Midbrain (tissue), 1 donor: Measurements from ENCODE around the gene ANKRD42.
A peak's percentile ranks its signal among the peaks of the same experiment; 100 is the strongest.
"Not testable (repeated sequence)": the region's sequence is repeated elsewhere in the genome, so short reads cannot be mapped to it uniquely, and the experiment has no call there.

Source experiments
- DNase-seq: peaks from one replicate; lab custom pipeline; 2025; lab: John Stamatoyannopoulos, UW

Gene ANKRD42

DNA sequence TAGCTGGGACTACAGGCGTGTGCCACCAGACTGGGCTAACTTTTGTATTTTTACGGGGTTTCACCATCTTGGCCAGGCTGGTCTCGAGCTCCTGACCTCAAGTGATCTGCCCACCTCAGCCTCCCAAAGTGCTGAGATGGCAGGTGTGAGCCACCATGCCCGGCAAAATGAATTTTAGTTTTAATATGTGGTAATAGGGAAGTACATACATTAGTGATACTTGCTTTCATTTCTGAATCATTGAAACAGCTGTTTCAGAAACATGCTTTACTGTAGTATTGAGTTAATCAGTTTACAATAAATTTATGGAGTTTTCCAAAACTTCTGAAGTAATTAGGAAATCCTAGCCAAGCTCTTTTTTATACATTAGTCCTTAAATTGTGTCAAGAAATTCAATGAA lies 21.0 kb upstream of the ANKRD42 start:
- no peak for DNase-seq

DNA sequence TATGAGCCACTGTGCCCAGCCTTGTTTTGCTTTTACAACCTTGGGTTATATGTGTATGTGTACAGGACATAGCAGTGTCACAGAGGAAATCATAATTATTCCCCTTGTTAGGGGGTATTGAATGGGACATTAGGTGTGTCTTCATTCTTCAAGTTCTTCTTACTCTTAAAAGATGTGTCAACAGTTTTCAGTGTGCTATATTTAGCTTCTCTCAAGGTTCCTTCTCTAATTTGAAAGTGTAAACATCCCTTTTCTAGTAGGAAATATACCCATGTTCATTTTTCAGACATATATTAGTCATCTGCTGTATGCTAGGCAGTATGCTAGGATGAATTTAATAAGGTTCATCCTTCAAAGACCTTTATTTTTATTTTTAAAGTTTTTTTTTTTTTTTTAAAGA lies 19.5 kb upstream of the ANKRD42 start:
- no peak for DNase-seq

DNA sequence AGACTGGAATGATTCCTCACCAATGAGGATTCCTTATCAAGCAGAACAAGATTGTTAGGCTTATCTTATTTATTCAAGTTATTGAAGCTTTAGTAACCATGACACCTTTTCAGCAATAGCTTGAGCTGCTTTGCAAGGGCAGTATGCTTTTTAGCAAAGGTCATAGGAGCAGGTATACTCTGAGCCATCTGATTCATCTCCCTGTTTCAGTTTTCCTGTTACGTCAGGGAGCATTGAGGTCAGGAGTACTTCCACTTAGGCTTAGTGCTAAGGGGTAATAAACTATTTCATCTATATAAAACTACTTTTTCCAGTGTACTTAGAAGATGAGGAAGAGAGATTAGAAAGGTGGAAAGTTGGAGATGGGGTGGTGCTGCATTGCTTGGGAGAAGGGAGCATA lies 17.7 kb upstream of the ANKRD42 start:
- DNase-seq = no peak

DNA sequence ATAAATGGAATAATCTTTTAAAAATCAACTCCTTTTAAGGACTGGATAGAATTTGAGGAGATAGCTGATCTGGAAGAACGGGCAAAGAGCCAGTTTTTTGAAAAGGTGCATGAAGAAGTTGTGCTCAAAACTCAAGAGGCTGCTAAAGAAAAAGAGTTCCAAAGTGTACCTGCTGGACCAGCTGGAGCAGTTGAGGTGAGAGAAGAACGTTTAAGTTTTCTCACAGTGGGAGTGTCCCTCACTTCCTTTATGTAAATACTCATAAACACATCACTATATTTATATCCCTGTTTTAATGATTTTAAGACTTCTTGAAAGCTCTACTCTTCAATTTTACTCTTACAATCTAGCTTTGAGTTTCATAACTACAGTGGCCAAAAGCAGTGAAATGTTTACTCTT lies 11.7 kb upstream of the ANKRD42 start:
- no peak for DNase-seq

DNA sequence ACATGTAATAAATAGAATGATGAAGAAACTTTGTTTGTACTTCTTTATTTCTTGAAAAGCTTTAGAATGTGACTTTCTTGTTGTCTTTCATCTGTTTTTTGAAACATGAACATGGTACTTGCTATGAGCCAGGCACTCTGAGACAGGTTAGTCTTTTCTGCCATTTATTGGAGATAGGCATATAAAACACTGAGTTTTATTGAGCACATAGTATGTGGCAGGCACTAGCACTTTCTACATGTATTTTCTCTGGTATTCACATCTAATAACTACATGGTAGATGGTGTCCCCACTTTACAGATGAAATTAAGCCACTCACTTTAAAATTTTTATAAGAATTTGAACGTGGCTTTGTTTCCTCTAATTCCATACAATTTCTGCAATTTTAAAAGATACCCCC lies 7.7 kb upstream of the ANKRD42 start:
- no peak for DNase-seq

DNA sequence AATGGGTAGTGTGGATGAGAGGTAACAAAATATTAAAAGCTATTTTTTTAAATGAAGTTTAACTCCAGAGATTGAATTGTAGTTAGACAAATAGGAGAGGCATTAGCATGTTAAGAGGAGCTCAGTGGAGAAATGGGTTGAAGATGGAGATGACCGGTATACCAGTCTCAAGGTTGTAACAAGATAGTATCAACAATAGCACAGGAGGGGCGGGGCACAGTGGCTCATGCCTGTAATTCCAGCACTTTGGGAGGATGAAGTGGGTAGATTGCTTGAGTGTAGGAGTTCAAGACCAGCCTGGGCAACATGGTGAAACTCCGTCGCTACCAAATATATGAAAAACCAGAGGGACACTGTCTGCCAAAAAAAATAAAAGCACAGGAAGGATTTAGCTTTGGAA lies 6.0 kb upstream of the ANKRD42 start:
- DNase-seq = no peak

DNA sequence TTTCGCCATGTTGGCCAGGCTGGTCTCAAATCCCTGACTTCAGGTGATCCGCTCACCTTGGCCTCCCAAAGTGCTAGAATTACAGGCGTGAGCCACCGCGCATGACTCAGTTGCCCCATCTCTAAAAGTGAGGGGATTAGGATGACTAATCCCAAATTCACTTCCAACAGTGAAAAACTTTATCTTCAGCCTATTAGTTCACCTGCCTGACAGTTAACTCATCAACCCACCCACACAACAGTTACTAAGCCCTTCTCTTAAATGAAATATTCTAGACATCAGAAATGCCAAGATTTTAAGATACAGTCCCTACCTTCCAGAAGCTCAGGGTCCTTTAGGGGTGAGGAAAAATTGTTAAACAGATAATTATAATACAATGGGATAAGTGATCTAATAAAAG lies 2.0 kb upstream of the ANKRD42 start:
- DNase-seq = no peak

DNA sequence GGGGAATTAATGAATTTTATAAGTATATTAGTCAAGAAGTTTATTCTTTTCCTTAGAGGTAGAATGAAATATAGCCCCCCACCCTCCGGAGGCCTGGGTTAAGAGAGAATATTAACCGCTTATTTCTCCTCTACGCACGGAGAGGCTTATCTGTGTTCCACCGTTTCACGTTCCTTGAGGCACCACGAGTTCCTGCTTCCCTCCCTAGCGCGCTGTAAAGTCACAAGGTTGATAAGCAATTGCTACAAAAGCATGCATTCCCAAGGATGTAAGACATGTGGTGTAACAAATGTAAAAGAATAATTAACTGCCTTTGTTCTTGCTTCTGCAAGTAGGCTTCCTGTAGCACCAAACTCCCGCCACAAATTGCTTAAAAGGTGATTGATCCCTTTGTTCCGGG lies 1.5 kb upstream of the ANKRD42 start:
- no peak for DNase-seq

DNA sequence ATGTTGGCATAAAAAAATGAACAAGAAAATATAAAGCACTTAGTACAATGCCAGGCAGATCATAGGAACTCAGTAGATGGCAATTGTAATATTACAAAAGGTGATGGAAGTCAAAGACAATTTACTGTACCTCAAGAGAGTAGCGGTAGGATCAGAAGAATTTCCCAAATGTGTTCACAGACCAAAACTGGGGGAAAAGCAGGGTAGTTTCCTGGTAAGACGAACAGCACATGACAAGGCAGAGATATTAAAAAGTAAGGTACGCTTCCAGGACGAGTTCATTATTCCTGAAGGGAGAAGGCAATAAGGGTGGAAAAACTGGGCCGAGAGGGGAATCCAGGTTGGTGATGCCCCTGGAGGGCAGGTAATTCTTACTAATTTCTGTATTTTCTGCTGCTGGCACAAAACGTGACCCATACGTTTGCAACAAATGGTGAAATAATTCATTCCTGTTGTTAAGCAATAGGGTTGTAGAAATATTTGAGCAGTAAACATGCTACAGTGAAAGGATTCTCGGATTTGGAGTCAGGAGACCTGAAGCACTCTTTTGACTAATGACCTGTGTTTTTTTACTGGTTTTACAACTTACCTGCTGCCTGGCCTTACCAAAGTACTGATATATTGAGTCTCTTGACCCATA lies 786 bp upstream of the ANKRD42 start:
- no peak for DNase-seq

DNA sequence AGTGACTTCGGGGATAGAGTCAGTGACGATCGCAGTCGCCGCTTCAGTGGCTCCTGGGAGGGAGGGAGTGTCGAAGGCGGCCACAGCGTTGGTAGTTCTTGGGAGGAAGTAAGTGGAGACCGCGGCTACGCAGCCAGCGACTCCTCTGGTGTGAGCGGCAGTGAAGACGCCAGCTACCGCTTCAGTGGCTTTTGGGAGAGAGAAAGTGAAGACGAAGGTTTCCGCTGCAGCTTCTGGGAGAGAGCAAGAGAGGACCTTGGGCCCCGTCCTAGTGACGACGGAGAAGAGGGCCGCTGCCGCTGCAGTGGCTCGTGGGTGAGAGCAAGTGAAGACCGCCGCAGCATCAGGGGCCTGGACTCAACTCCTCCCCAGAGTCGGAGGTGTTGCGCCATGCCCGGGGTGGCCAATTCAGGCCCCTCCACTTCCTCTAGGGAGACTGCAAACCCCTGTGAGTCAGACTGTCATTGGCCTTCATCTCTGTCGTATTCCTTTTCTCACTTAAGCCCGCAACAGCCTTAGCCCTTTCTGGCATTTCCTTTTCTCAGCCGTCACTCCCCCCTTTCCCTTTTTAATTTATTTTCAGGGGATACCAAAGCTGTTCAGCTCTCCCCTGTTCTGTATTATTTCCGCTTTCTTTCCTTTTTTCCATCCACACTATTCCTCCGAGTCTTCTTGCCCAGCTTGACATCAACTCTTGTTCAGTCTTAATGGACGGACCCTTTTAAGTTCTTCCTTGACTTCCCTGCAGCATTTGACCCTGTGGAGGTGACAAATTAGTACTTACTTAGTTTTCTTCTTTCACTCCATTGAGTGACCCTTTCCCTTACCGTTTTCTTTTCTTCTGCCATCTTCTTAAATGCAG lies 1.0 kb downstream of the ANKRD42 start:
- DNase-seq = peak; percentile 26

DNA sequence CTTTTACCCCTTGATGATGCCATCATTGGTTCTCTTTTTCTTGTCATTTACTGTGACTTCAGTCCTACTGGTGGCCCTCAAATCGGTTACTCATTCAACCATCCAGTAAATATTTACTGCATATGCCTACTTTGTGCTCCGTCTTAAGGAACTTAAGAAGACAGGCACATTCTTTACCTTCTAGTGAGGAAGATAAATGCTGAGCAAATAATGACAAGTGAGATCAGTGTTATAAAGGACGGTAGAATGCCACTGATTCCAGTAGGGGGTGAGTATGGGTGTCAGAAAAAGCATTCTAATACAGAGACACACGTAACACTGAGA lies 1.6 kb downstream of the ANKRD42 start:
- no peak for DNase-seq

DNA sequence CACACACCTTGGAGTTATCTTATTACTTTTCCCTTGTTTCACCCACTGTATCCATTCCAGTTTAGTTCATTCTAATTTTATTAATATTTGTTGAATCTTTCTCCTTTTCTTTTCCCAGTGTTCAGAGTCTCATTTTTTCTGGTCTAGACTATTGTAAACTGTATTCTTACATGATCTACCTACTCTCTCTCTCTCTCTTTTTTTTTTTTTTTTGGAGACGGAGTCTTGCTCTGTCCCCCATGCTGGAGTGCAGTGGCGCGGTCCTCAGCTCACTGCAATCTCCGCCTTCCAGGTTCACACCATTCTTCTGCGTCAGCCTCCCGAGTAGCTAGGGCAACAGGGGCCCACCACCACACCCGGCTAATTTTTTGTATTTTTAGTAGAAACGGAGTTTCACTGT lies 2.1 kb downstream of the ANKRD42 start:
- DNase-seq = no peak

DNA sequence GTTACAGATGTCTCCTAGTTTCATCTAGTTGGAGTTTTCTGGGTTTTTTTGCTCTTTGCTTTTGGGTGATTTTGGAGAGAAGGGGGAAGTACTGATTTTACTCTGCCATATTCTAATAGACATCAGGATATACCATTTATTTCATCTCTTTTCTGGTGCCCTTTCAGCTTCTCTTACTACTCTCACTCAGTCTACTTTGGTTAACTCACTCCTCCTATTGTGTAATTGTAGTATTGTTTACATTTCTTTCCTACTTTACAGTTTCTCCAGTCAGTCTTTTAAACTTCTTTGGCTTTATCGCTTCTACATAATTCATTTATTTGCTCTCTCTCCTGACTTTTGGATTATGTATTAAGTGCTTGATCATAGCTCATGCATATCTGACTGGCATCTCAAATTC lies 6.5 kb downstream of the ANKRD42 start:
- DNase-seq = no peak

DNA sequence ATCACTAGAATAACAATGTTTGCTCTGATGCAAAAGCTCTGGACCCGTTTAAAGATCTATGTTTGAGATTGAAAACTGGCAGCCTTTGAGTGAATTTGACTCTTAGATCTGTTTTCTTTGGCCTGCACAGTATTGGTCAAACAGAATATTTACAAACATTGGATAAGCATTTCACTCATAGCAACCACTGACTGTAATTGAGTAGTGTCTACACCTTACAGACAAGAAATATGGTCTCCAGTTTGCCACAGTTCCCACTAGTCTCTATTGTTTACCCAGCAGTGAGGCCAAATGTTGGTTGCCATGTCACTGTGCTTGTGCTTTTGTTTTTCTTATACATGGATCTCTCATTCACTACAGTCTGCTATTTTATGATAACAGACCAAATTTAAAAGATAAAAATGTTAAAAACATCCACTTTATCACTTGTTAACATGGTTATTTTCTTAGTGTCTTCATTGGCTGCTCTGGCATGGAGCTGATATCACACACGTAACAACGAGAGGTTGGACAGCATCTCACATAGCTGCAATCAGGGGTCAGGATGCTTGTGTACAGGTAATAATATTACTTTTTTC lies 12.2 kb downstream of the ANKRD42 start:
- DNase-seq = no peak

DNA sequence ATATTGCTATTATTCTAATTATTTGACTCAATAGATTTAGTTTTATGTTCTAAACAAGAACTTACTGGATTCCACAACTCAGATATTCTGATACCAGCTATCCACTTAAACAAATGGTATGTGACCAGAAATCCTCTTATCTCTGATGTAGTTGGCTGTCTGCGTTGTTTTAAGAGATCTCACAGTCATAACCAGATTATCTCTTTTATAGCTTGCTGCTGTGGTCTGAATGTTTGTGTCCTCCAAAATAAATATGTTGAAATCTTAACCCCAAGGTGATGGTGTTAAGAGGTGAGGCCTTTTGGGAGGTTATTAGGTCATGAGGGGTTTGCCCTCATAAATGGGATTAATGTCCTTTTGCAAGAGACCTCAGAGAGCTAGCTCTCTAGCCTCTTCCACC lies 12.7 kb downstream of the ANKRD42 start:
- no peak for DNase-seq

DNA sequence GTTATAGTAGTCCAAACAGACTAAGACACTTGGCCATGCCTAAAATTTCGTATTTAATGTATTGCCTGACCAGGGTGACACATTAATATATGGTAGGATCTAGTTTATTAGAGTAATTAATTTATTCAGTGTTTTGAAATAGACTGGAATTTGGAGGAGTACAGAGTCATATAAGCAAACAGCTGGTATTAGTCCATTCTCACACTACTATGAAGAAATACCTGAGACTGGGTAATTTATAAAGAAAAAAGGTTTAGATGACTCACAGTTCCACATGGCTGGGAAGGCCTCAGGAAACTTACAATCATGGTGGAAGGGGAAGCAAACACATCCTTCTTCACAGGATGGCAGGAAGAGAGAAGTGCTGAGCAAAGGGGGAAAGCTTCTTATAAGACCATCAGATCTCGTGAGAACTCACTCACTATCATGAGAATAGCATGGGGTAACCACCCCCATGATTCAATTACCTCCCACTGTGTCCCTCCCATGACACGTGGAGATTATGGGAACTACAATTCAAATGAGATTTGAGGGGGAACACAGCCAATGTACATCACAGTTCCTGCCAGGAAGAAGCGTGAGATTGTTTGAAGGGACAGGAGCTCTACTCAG lies 13.4 kb downstream of the ANKRD42 start:
- DNase-seq = not testable (repeated sequence)

DNA sequence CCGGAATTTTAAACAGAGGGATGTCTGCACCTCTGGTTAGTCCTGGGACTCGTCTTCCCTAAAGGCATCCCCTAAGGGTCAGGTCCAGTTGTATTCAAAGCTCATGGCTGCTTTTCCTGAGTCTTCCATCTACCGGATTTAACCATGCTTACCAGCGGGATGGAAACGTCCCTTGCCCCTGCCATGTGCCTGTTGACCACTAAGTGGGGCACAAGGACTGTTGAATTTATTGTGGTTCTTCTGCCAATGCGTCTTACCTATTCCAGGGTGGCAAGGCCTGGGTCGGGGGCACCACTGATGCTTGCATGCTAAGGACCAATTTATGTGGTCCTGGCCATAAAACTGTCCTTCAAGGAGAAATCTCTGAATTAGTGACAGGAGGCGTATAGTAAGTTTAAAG lies 25.6 kb downstream of the ANKRD42 start:
- no peak for DNase-seq

DNA sequence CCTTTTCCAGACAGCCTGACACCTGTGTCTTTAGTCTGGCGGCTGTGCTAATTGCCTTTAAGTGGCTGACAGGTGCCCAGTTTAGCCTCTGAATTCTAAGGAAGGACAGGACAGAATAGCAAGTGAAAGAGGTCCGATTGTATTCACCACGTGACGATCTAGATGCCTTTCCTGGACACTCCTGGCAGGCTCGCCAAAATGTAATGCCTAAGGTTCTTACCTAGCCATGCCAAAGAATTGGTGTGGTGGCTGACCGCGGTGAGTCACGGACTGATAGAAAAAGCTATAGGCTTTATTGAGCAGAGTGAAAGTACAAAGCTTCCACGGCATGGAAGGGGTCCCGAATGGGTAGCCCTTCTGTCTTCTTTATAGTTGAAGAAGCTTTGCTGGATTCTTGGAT lies 26.7 kb downstream of the ANKRD42 start:
- no peak for DNase-seq

DNA sequence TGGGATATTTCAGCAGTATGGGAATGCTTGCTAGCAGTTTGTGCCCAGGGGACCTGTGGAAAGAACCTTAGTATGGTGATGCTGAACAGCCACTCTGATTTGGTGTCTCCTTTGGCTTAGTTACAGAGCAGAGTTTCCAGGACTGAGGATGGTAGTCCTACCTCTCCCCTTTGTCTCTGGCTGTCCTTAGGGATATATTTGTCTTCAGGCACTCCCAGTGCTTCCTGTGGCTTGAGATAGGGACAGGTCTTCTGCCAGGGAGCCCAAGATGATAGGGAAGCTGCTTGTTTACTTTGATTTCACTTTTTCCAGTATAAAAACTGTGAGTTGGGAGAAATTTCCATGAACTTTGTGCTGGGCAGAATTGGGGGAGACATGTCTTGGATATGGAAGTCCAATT lies 28.2 kb downstream of the ANKRD42 start:
- DNase-seq = no peak

DNA sequence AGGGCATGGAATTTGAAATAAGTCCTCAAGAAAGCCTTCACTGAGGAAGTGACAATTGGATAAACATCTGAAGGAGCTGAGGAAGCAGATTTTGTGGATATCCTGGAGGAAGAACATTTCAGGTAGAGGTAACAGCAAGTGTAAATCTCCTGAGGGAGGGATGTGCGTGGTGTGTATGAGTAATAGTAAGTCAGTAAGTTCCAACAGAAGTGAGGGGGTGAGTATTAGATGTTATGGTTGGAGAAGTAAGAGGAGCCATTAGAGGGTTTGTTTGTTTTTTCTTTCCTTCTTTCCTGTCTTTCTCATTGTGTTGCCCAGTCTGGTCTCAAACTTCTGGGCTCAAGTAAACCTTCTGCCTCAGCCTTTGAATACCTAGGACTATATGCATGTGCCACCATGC lies 29.0 kb downstream of the ANKRD42 start:
- no peak for DNase-seq

DNA sequence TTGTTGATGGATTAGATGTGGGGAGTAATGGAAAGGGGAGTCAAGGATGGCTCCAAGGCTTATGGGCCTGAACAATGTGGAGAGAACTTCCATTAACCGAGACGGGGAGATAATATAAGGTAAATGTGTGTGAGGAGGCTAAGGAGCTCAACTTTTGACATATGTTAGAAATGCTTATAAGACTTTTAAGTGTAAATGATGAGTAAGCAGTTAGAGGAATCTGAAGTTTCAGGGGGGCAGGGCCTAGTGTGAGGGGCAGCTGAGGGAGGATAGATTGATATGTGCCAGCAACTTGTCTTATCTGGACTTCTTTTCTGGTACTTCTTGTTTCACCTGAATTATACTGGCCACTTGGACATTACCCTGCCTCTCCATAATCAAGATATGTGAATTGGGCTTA lies 29.9 kb downstream of the ANKRD42 start:
- no peak for DNase-seq

DNA sequence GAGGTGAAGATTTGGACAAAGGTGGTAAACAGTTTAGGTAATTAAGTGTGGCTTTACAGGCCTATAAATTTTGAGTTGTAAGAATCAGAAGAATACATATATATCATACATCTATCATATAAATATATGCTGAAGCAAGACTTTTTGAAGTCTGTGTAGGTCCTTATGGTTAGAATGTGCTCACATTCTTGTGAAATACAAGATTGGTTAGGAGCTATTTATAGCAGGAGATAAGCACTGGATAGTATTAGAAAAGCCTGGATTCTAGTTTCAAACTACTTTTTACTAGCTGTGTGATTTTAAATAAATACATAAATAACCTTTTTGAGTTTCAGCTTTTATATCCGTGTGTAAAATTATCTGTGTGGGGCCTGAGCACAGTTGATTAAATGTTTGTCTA lies 42.3 kb downstream of the ANKRD42 start:
- DNase-seq = no peak

DNA sequence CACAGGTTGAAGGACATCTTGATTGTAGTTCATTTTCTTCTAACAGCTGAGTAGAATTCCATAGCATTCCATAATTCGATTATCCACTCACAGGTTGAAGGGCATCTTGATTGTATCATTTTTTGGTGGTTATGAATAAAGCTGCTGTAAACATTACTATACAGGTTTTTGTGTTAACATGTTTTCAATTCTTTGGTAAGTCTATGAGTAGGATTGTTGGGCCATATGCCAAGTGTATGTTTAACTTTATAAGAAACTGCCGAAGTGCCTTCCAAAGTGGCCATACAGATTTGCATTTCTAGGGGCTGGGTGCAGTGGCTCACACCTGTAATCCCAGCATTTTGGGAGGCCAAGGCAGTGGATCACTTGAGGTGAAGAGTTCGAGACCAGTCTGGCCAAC lies 44.6 kb downstream of the ANKRD42 start:
- no peak for DNase-seq
